NCI-H82 treated with DMSO at 0.1 percent for 48 hours (cell line): ENCODE data around the gene NKAPL.
"Not testable (repeated sequence)": the region's sequence is repeated elsewhere in the genome, so short reads cannot be mapped to it uniquely, and the experiment has no call there.

Experiments
- DNase-seq: peaks from one replicate; lab custom pipeline; 2025; ENCODE audit not compliant: unreplicated experiment; lab: John Stamatoyannopoulos, UW

NKAPL gene

GRCh38 chr6:28296520-28297060, 37.5 kb downstream of the NKAPL start:
- DNase-seq, result no peak

GRCh38 chr6:28303570-28303969, 44.5 kb downstream of the NKAPL start:
- DNase-seq, result no peak

- DNase-seq, result not testable (repeated sequence)
Measured at GRCh38 chr6:28306363-28306762, 47.3 kb downstream of the NKAPL start.
